Stimulated activated CD4-positive, alpha-beta T cell treated with anti-CD3 and anti-CD28 coated beads, Interleukin-4, amount 100 ng/mL, for 24 hours (primary cell): ENCODE data around the gene ETFA.

Source experiments
- DNase-seq: peaks from one replicate; pipeline ENCODE4 v3.0.0-alpha.2; 2020

ETFA gene

GRCh38 chr15:76191539-76192244 is 119.6 kb downstream of the ETFA start:
- DNase-seq, result no peak

DNA sequence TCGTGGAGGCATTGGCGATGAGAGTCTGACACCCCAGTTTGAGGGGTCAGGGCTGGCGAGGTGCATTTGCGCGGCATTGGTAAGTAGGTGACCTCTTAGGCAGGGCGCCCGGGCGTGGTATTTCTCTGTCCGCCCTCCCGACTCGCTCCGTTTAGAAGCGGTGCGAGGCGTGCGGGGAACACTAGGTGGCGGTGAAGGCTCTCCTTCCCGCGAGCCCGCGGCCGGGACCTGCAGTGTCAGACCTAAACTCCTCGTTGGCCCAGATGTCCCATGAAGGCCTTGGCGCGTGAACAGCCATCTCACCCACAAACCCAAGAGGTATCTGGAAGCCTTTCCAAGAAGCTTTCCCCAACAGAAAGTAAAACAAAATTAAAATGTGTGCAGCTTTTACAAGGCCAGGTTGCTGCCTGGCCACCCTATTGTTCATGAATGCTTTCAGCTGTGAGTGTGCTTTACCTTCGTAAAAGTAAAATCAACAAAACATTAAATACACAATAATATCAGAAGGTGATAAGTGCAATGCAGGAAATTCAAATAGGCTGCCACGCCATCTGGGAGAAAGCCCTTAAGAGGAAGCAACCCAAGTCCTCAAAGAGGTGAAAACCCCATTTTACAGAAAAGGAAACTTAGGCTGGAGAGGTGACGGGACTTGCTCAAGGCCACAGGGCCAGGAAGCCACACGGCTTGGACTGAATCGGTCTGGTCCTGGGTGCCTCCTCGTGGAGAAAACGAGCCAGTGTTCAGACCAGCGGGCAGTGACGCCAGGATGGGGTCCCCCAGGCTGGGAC is 120.3 kb downstream of the ETFA start:
- peak; percentile 72 for DNase-seq

- no peak for DNase-seq
Measured at GRCh38 chr15:76190070-76190564, 121.2 kb downstream of the ETFA start.

DNA sequence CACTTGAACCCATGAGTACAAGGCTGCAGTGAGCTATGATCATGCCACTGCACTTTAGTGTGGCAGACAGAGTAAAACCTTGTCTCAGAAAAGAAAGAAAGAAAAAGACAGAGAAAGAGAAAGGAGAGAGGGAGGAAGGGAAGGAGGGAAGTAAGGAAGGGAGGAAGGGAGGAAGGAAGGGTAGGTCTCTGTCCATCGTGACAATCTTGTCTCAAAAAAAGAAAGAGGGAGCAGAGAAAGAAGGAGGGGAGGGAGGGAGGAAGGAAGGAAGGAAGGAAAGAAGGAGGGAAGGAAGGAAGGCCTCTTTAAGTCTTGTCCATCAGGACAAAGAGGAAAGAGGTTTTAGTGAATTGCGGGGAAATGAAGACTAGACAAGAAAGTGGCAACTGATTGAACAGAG is 122.2 kb downstream of the ETFA start:
- no peak for DNase-seq

DNA sequence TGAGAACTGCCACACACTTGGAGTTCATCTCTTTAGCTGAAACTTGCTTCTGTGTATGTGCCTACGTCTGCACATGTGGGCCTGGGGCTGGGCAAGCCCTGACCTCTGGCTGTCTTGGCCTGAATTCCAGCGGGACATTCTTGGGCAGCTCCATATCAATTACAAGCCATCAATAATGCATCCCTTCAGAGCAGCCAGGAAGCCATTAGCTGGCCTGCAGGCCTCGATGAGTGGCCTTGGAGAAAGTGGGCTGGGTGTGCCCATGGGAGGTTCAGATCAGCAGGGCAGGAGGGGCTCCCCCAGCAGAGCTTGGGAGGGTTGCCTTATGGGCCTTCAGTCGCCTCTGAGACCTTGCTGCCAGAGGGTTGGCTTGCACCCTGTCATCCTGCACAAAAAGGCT is 124.1 kb downstream of the ETFA start:
- DNase-seq, result no peak

- DNase-seq, result peak; percentile 15
Measured at GRCh38 chr15:76185716-76186115, 125.6 kb downstream of the ETFA start.

GRCh38 chr15:76184650-76185035 is 126.6 kb downstream of the ETFA start:
- no peak for DNase-seq

DNA sequence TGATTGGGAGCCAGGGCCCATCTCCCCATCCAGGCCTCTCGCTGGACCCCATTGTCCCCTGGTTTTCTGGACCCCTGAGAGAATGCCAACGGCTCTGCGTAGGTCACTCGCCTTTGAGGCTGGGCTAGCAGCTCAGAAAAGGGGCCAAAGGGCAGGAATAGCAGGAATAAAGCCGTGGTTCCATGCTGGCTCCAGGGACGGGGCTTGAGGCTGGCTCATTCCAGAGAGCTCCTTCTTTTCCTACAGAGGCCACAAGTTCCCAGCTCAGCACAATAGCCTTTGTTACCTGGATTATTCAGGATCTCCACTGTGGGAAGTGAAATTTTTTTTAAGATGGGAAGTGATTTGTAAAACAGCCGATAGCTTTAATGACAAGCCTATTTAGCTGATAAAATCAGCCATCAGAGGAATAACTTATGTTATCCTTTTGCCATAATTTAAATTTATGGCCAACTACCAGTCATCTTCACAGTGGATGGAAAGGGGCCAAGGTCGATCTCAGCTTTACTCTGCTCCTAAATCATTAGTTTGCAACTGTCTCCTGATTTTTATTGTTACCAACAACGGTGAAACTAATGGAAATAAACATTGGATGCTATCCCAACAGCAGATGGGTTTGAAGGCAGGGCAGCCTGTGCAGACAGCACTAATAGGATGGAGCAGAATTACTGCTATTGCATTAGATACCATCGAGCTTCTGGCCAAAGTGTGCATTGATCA is 127.2 kb downstream of the ETFA start:
- DNase-seq, result no peak

- DNase-seq, result peak; percentile 65
Measured at GRCh38 chr15:76181705-76182107, 129.6 kb downstream of the ETFA start.

DNA sequence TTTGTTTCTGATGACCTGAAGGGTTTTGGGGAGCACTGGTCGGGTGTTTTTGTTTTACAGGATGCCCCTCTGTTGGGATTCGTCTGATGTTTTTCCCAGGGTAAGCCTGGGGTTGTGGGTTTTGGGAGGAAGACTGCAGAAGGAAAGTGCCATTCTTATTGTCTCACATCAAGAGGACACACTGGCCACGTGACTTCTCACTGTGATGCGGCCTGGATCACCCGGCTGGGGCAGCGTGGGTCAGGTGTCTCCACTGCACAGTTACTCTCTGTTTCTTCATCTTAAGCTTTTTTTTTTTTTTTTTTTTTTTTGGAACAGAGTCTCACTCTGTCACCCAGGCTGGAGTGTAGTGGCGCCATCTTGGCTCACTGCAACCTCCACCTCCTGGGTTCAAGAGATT is 130.9 kb downstream of the ETFA start:
- DNase-seq, result no peak

- DNase-seq, result no peak
Measured at GRCh38 chr15:76179023-76179422, 132.2 kb downstream of the ETFA start.

GRCh38 chr15:76178296-76179000 is 132.8 kb downstream of the ETFA start:
- DNase-seq, result no peak

- no peak for DNase-seq
Measured at GRCh38 chr15:76177491-76178040, 133.7 kb downstream of the ETFA start.

- DNase-seq, result no peak
Measured at GRCh38 chr15:76176487-76177085, 134.7 kb downstream of the ETFA start.

DNA sequence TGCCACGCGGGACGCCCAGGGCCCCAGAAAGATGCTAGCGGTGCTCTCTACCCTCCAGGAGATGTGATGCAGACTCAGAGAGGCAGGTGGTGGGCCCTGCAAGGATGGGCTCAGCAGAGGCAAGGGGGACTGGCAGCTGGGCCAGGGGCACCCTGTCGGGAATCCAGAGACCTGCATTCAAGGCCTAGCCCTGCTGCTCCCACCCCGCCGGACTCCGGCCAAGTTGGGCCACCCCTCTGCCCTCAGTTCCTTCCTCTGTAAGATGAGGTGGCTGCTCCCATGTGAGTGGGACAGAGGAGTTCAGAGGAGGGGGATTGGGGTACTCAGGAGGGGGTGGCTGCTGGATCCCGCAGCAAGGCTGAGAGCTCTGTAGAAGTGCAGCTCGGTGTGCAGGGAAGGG is 135.2 kb downstream of the ETFA start:
- DNase-seq, result no peak

DNA sequence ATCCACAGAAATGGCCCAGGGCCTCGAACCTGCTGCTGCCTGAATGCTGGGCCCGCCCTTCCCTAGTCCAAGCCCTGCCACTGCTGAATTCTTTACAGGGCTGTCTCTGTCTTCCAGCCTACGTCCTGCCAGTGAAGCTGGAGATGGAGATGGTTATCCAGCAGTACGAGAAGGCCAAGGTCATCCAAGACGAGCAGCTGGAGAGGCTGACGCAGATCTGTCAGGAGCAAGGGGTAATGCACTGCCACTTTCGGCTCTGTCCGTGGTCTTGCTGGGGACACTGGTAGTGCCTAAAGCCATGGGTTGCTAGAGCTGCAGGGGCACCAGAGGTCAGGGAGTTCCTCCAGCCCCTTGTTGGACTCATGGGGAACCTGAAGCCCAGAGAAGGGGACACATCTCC is 135.8 kb downstream of the ETFA start:
- DNase-seq, result no peak

DNA sequence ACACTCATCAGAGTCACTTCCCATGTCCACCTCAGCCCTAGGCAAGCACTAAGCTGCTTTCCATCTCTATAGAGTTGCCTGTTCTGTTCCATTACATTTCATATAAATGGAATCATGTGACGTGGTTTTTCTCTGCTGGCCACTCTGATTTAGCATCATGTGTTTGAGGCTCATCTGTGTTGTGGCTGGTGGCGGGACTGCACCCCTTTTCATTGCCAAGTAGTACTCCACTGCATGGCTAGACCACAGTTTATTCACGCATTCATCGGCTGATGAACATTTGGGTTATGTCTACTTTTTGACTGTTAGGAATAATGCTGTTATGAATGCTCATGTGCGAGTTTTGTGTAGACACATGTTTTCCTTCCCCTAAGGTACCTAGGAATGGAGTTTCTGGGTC is 136.6 kb downstream of the ETFA start:
- no peak for DNase-seq

- no peak for DNase-seq
Measured at GRCh38 chr15:76173317-76173834, 137.9 kb downstream of the ETFA start.

GRCh38 chr15:76172782-76173181 is 138.5 kb downstream of the ETFA start:
- DNase-seq, result no peak

- DNase-seq, result no peak
Measured at GRCh38 chr15:76169911-76170800, 141.1 kb downstream of the ETFA start.

DNA sequence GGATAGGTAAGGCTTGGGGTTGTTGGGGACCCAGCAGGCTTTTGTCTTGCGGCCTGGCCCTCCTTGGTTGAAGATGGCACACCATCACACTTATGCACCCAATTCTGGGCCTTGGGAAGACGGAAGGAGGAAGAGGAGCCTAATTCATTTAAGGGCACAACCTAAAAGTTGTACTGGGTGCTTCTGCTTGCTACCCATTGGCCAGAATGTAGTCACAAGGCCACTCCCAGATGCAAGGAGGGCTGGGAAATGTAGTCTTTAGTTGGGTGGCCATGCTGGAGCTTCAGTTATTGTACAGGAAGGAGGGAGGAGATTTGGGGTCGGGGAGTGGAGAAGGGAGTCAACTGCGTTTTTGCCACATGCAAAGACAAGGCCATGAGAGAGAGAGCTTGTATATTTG is 142.3 kb downstream of the ETFA start:
- DNase-seq, result no peak
